ENCODE results near the gene LACTBL1.

Gene LACTBL1

DNA sequence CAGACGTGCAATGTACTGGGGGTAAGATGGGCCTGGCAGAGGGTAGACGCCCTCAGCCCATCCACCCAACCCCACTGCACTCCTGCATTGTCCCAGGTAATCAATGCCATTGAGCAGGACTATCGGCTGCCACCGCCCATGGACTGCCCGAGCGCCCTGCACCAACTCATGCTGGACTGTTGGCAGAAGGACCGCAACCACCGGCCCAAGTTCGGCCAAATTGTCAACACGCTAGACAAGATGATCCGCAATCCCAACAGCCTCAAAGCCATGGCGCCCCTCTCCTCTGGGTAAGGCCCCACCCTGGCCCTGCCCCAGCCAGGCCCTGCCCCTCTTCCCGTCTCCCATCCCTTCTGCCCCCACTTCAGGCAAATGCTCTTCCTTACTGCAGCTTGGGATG, 62.4 kb downstream of the LACTBL1 start:
- no peak for DNase-seq

- DNase-seq: no peak
These were observed 63.7 kb downstream of the LACTBL1 start for GRCh38 chr1:22908880-22909426.

DNA sequence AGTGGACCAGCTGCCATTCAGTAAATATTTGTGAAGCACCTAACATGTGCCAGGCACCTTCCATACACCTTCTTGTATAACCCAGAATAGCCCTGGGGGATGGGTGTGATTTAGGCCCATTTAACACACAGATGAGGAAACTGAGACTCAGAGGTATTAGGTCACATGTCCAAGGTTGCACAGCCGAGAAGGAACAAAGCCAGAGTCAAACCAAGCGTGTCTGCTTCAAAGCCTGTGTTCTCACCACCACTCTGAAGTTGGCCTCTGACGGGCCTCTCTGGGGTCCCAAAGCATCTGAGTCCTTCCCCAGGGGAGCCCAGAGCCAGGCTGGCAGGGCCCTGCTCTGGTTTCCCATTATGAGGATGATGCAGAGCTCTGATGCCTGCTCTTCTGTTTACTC, 65.1 kb downstream of the LACTBL1 start:
- DNase-seq: no peak

DNA sequence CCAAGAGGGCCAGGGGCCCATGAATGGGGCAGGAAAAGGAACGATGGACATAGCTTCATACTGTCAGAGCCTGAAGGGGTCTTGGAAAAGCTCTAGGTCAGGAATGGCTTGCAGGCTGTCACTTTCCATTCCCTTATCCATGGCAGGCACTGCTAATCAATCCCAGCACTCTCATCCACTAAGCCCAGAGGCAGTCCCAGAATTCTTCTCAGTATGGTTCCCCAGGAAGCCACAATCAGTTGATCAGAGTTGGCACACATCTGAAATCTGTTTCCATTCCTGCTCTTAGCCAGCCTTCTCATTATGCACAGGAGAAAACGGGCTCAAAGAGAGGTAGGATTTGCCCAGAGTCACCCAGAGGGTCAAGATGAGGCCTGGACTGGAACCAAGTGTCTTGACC, 65.7 kb downstream of the LACTBL1 start:
- no peak for DNase-seq

DNA sequence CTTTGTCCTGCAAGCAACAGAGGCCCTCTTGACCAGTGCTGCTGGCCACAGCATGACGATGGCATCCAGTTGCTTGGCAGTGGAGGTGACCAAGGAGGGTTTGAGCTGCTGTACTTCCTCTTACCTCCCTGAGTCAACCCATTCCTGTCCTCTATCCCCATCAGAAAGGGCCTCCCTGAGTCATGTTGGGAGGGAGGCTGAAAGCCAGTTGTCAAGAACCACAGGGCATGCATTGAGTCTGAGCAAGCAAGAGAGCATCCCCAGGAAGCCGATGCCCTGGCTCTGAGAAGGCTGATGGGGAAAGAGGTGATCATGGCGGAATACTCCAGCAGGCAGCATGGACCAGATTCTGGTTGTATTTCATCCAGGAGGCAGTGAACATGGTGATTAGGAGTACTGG, 69.6 kb downstream of the LACTBL1 start:
- no peak for DNase-seq
